GM12891 (cell line): ENCODE results near the gene RFX3.

ENCODE experiments used
- PAX5 ChIP-seq: IDR thresholded peaks from 2 replicates; pipeline ENCODE4 v1.6.1; 2011; ENCODE audit warnings: low read length, moderate library complexity, mild to moderate bottlenecking; ENCODE audit not compliant: insufficient read depth, severe bottlenecking
- POLR2A ChIP-seq: IDR thresholded peaks from 2 replicates; pipeline ENCODE4 v1.6.1; 2011; ENCODE audit warnings: low read depth, low read length, control low read depth
- POLR2AphosphoS5 ChIP-seq: IDR thresholded peaks from 2 replicates; pipeline ENCODE4 v1.6.1; 2011; ENCODE audit warnings: low read depth, low read length, control low read depth
- SPI1 ChIP-seq: IDR thresholded peaks from 2 replicates; pipeline ENCODE4 v1.6.1; 2011; ENCODE audit warnings: low read depth, low read length, control low read depth
- TAF1 ChIP-seq: IDR thresholded peaks from 2 replicates; pipeline ENCODE4 v1.6.1; 2011; ENCODE audit warnings: low read depth, low read length, control low read depth

GRCh38 chr9:3509926-3510325 lies 15.9 kb downstream of the RFX3 start:
- TF ChIP-seq POLR2A (no peak), TAF1 (no peak), POLR2AphosphoS5 (no peak), SPI1 (no peak), PAX5 (no peak)
